A549 (cell line): Measurements from ENCODE around the gene DIS3L2. TPM values are rescaled to one million over a fixed set of nuclear protein-coding genes. Genes with fewer than 3 reads are reported as not detected.

ENCODE experiments used
- ATAC-seq, 2 experiments: fragments of 200-7000 bp in 1 of 2; fragments of >200 bp in 1 of 2; cut with Nextera tagmentation in 1 of 2; cut with Tn5 transposase in 1 of 2; 3 replicates each; pipeline versions ENCODE4 v1.8.0 to v1.9.1; 2018 to 2020; ENCODE audit warnings: mild to moderate bottlenecking in 1 of 2, moderate library complexity in 1 of 2
- CTCF ChIA-PET: fragments of 300-600 bp; sonication (Branson Sonifier 250); formaldehyde crosslinking; extraction: SDS; loops from one replicate; lab custom pipeline; 2021; ENCODE audit warnings: antibody characterized with exemption, inconsistent platforms; lab: Yijun Ruan, JAX
- POLR2A ChIA-PET: fragments of 350-600 bp; formaldehyde crosslinking; extraction: SDS; loops from one replicate; lab custom pipeline; 2021; ENCODE audit warnings: antibody characterized with exemption, inconsistent platforms; lab: Yijun Ruan, JAX
- DNase-seq, 2 experiments: peaks; one replicate each; pipeline versions ENCODE4 v3.0.0 to v3.0.0-alpha.2; 2011 to 2016; ENCODE audit warnings: low read depth in 1 of 2, low spot score in 1 of 2
- FAIRE-seq: peaks from 2 replicates; lab custom pipeline; 2011; peaks lifted over from hg19 to GRCh38; lab: Jason Lieb, UNC
- H3K27ac ChIP-seq, 2 experiments: fragments of >200 bp; sonication (Bioruptor Twin); formaldehyde crosslinking; 3 replicates each; pipeline ENCODE4 v1.5.1; 2016 to 2017
- H3K4me1 ChIP-seq: fragments of >200 bp; sonication (Bioruptor Twin); formaldehyde crosslinking; 3 replicates; pipeline ENCODE4 v1.6.1; 2016
- H3K4me2 ChIP-seq: fragments of >200 bp; sonication (Bioruptor Twin); formaldehyde crosslinking; 3 replicates; pipeline ENCODE4 v1.6.1; 2016
- H3K4me3 ChIP-seq: fragments of >200 bp; sonication (Bioruptor Twin); formaldehyde crosslinking; 3 replicates; pipeline ENCODE4 v1.5.1; 2016
- H3K9me3 ChIP-seq: fragments of >200 bp; sonication (Bioruptor Twin); formaldehyde crosslinking; 3 replicates; pipeline ENCODE4 v1.6.1; 2016
- BCL3 ChIP-seq: fragments of >200 bp; sonication (Bioruptor Twin); formaldehyde crosslinking; IDR thresholded peaks from 3 replicates; pipeline ENCODE4 v1.6.1; 2016
- CEBPB ChIP-seq, 2 experiments: fragments of >200 bp in 1 of 2; sonication (Bioruptor Twin) in 1 of 2; formaldehyde crosslinking in 1 of 2; IDR thresholded peaks; 2 replicates each; pipeline ENCODE4 v1.6.1; 2012 to 2016
- CHD2 ChIP-seq: fragments of 150-350 bp; IDR thresholded peaks from 2 replicates; pipeline ENCODE4 v1.6.1; 2014; ENCODE audit warnings: low read length; ENCODE audit not compliant: partially characterized antibody
- E2F6 ChIP-seq: IDR thresholded peaks from 2 replicates; pipeline ENCODE4 v1.6.1; 2012; ENCODE audit warnings: low read depth, borderline replicate concordance
- GATA3 ChIP-seq: IDR thresholded peaks from 2 replicates; pipeline ENCODE4 v1.6.1; 2012; ENCODE audit warnings: borderline replicate concordance
- HDAC2 ChIP-seq: fragments of 200-600 bp; sonication (generic); IDR thresholded peaks from 2 replicates; pipeline ENCODE4 v1.6.1; 2016
- HOXB13 ChIP-seq: fragments of 250-450 bp; sonication (Bioruptor Pico); IDR thresholded peaks from 2 replicates; pipeline ENCODE4 v1.5.0; 2020; ENCODE audit warnings: low read depth, mild to moderate bottlenecking, moderate library complexity
- KDM1A ChIP-seq: fragments of 200-600 bp; sonication (generic); IDR thresholded peaks from 2 replicates; pipeline ENCODE4 v1.6.1; 2016; ENCODE audit warnings: low read depth, mild to moderate bottlenecking
- MAZ ChIP-seq: fragments of 150-350 bp; IDR thresholded peaks from 2 replicates; pipeline ENCODE4 v1.6.1; 2014; ENCODE audit warnings: antibody characterized with exemption, low read depth, low read length, borderline replicate concordance
- NFE2L2 ChIP-seq: fragments of 150-350 bp; conservative IDR thresholded peaks from 2 replicates; pipeline ENCODE4 v1.6.1; 2014; ENCODE audit warnings: low read length
- RAD21 ChIP-seq, 2 experiments: fragments of >200 bp in 1 of 2; sonication (Bioruptor Twin) in 1 of 2; formaldehyde crosslinking in 1 of 2; IDR thresholded peaks in 1 of 2; conservative IDR thresholded peaks in 1 of 2; 2 replicates in 1 of 2; 3 replicates in 1 of 2; pipeline ENCODE4 v1.6.1; 2012 to 2018; ENCODE audit warnings: inconsistent platforms in 1 of 2
- REST ChIP-seq: fragments of 200-600 bp; sonication (generic); IDR thresholded peaks from 2 replicates; pipeline ENCODE4 v1.6.1; 2016; ENCODE audit warnings: antibody characterized with exemption, mild to moderate bottlenecking, moderate library complexity
- RNF2 ChIP-seq: fragments of 200-600 bp; sonication (generic); IDR thresholded peaks from 2 replicates; pipeline ENCODE4 v1.6.1; 2016; ENCODE audit warnings: low read depth, mild to moderate bottlenecking, antibody characterized with exemption, moderate library complexity, borderline replicate concordance
- ZC3H11A ChIP-seq: fragments of 450-650 bp; IDR thresholded peaks from 2 replicates; pipeline ENCODE4 v1.6.1; 2014; ENCODE audit warnings: antibody characterized with exemption, mild to moderate bottlenecking
- ZFP36 ChIP-seq: fragments of 450-650 bp; IDR thresholded peaks from 2 replicates; pipeline ENCODE4 v1.6.1; 2014; ENCODE audit warnings: borderline replicate concordance; ENCODE audit not compliant: partially characterized antibody
- ZNF302 ChIP-seq: fragments of 250-450 bp; sonication (Bioruptor Pico); IDR thresholded peaks from 2 replicates; pipeline ENCODE4 v1.9.0; 2021; ENCODE audit warnings: inconsistent platforms, mild to moderate bottlenecking, moderate library complexity
- WGBS: methylation state at CpG from one replicate; pipeline ENCODE4 v1.1.6; 2017; ENCODE audit errors: missing lambda C conversion rate; 5-methylcytosine and 5-hydroxymethylcytosine counted together
- polyA plus RNA-seq, 4 experiments: library from polyadenylated mRNA; depleted of rRNA in 3 of 4; stranded (reverse); fragments of >200 nt; fragmentation: RNase III in 1 of 4; extraction: RNeasy Plus Mini Kit Qiagen cat#74134 plus additional on column Dnase treatment in 1 of 4; gene quantifications; 2 replicates in 3 of 4; 3 replicates in 1 of 4; pipeline ENCODE4 v1.2.3, GENCODE V29; 2011 to 2017
- TF ChIP-seq, protein P1 (sequence below): fragments of 250-450 bp; sonication (Bioruptor Pico); IDR thresholded peaks from 2 replicates; pipeline ENCODE4 v1.5.0; 2021; ENCODE audit warnings: mild to moderate bottlenecking, moderate library complexity, borderline replicate concordance
- TF ChIP-seq, protein P2 (sequence below): fragments of 150-350 bp; IDR thresholded peaks from 2 replicates; pipeline ENCODE4 v1.6.1; 2014; ENCODE audit warnings: low read depth, mild to moderate bottlenecking, low read length
- TF ChIP-seq, protein P3 (sequence below): fragments of >200 bp; sonication (Bioruptor Twin); formaldehyde crosslinking; IDR thresholded peaks from 3 replicates; pipeline ENCODE4 v1.5.1; 2016
- TF ChIP-seq, protein P4 (sequence below): fragments of 450-650 bp; IDR thresholded peaks from 2 replicates; pipeline ENCODE4 v1.6.1; 2014; ENCODE audit warnings: antibody characterized with exemption

DIS3L2 gene
- polyA plus RNA-seq, 2 of the 4 experiments (the other 2 are of a cell fraction): 14.9 to 15.4 TPM

DNA sequence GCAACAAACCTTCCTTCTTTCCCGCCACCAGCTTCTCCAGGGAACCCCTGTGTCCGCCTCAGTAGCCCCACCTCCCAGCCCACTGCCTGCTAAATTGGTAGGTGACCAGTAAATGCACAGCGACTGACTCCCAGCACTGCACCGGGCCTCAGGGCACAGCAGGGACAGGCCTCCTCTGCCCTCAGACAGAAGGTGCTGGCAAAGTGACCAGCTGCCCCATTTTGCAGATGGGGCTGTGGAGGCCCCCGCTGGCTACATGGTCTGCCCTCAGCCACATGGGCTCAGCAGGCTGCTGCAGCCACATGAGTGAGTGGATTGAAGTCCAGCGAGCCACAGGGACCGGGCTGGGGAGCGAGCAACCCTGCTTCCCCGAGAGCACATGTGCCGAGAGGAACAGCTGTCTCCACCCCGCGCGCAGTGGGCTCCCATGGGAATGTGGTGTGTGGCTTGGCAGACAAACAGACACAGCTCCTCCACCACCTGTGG is 27.6 kb upstream of the DIS3L2 start:
- no peak for DNase-seq
- TF ChIP-seq NFE2L2: no peak
- TF ChIP-seq GATA3: no peak
- no peak for TF ChIP-seq RNF2
- no peak for TF ChIP-seq E2F6
- TF ChIP-seq CHD2: no peak
- no peak for TF ChIP-seq HOXB13 (CRISPR knock-in tag)
- TF ChIP-seq, protein P1, sequence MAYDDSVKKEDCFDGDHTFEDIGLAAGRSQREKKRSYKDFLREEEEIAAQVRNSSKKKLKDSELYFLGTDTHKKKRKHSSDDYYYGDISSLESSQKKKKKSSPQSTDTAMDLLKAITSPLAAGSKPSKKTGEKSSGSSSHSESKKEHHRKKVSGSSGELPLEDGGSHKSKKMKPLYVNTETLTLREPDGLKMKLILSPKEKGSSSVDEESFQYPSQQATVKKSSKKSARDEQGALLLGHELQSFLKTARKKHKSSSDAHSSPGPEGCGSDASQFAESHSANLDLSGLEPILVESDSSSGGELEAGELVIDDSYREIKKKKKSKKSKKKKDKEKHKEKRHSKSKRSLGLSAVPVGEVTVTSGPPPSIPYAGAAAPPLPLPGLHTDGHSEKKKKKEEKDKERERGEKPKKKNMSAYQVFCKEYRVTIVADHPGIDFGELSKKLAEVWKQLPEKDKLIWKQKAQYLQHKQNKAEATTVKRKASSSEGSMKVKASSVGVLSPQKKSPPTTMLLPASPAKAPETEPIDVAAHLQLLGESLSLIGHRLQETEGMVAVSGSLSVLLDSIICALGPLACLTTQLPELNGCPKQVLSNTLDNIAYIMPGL: no peak
- no peak for TF ChIP-seq CEBPB (IDR thresholded peaks at IDR 0.05)
- Histone ChIP-seq H3K4me2 (no peak overlapping the region), H3K9me3 (no peaks in the 10 kb centered on the region), H3K4me3 (no peak overlapping the region), H3K27ac (no peak overlapping the region), H3K4me1 (no peaks in the 10 kb centered on the region)
- no peak for FAIRE-seq
- WGBS: 95% methylated on average over 6 of the region's 13 CpGs
- ChIA-PET CTCF (interaction anchor here (0.7 to 2.4 kb wide), 3 partner anchors 8 to 393 kb away, joined by 3 to 12 read pairs (median 3); partner anchors contain the start of gene NPPC), POLR2A (no interaction called here)
- no peak for ATAC-seq

- no peaks in the 10 kb centered on the region for H3K9me3 ChIP-seq
- no peak overlapping the region for H3K4me3 ChIP-seq
- no peak for FAIRE-seq
- H3K4me2 ChIP-seq: no peak overlapping the region
- ATAC-seq: no peak; a peak in 1 of 6 replicates
- no peaks in the 10 kb centered on the region for H3K4me1 ChIP-seq
- ChIA-PET CTCF (interaction anchor here (1.1 to 2.4 kb wide), 3 partner anchors 9 to 505 kb away, joined by 3 to 12 read pairs (median 3); partner anchors contain the start of genes DIS3L2 and NPPC), POLR2A (no interaction called here)
- no peak for TF ChIP-seq BCL3
- no peak for TF ChIP-seq HDAC2
- TF ChIP-seq MAZ: no peak
- TF ChIP-seq ZFP36: no peak
- TF ChIP-seq ZNF302 (CRISPR knock-in tag): no peak
- TF ChIP-seq RAD21 (conservative IDR thresholded peaks at IDR 0.05 in 1 of 2, IDR thresholded peaks at IDR 0.05 in 1 of 2): no peak
- WGBS: 68% methylated on average over 6 of the region's 8 CpGs
- H3K27ac ChIP-seq: no peak overlapping the region
- no peak for DNase-seq
Measured at GRCh38 chr2:231934441-231935206, 26.9 kb upstream of the DIS3L2 start.

DNA sequence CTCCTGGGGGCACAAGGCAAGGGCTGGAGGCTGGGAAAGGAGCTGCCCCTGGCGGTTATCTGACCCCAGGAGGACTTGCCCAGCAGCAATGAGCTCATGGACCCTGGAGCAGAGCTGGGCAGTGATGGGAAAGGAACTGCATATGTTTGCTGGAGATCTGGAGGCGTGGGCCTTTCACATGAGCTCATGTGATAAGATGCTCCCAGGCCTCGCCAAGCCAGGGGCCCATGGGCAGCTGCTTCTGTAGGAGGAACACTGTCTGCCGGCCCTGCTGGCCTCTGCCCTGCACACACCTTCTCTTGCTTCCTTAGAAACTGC is 26.3 kb upstream of the DIS3L2 start:
- peak; percentile 11 to 32; a peak in 2 of 6 replicates for ATAC-seq
- CTCF ChIA-PET: interaction anchor here (1.1 to 2.4 kb wide), 3 partner anchors 10 to 504 kb away, joined by 3 to 12 read pairs (median 3); partner anchors contain the start of genes DIS3L2 and NPPC
- Histone ChIP-seq H3K4me3 (no peak overlapping the region), H3K4me1 (no peaks in the 10 kb centered on the region), H3K9me3 (no peaks in the 10 kb centered on the region), H3K4me2 (no peak overlapping the region), H3K27ac (no peak overlapping the region)
- no peak for DNase-seq
- POLR2A ChIA-PET: no interaction called here
- 69% methylated on average over 2 of the region's 4 CpGs for WGBS
- no peak for FAIRE-seq
- TF ChIP-seq, protein P2, sequence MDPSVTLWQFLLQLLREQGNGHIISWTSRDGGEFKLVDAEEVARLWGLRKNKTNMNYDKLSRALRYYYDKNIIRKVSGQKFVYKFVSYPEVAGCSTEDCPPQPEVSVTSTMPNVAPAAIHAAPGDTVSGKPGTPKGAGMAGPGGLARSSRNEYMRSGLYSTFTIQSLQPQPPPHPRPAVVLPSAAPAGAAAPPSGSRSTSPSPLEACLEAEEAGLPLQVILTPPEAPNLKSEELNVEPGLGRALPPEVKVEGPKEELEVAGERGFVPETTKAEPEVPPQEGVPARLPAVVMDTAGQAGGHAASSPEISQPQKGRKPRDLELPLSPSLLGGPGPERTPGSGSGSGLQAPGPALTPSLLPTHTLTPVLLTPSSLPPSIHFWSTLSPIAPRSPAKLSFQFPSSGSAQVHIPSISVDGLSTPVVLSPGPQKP: no peak
- TF ChIP-seq MAZ (no peak), KDM1A (no peak), ZC3H11A (no peak), REST (no peak)
- TF ChIP-seq, protein P3, sequence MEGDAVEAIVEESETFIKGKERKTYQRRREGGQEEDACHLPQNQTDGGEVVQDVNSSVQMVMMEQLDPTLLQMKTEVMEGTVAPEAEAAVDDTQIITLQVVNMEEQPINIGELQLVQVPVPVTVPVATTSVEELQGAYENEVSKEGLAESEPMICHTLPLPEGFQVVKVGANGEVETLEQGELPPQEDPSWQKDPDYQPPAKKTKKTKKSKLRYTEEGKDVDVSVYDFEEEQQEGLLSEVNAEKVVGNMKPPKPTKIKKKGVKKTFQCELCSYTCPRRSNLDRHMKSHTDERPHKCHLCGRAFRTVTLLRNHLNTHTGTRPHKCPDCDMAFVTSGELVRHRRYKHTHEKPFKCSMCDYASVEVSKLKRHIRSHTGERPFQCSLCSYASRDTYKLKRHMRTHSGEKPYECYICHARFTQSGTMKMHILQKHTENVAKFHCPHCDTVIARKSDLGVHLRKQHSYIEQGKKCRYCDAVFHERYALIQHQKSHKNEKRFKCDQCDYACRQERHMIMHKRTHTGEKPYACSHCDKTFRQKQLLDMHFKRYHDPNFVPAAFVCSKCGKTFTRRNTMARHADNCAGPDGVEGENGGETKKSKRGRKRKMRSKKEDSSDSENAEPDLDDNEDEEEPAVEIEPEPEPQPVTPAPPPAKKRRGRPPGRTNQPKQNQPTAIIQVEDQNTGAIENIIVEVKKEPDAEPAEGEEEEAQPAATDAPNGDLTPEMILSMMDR: no peak
- TF ChIP-seq, protein P4, sequence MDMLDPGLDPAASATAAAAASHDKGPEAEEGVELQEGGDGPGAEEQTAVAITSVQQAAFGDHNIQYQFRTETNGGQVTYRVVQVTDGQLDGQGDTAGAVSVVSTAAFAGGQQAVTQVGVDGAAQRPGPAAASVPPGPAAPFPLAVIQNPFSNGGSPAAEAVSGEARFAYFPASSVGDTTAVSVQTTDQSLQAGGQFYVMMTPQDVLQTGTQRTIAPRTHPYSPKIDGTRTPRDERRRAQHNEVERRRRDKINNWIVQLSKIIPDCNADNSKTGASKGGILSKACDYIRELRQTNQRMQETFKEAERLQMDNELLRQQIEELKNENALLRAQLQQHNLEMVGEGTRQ: no peak
